NCI-H774 (cell line): ENCODE data around the gene ANKRD33B.
"Not testable (repeated sequence)": the region's sequence is repeated elsewhere in the genome, so short reads cannot be mapped to it uniquely, and the experiment has no call there.

Experiments used
- DNase-seq: peaks from one replicate; lab custom pipeline; 2025; lab: John Stamatoyannopoulos, UW

ANKRD33B gene

GRCh38 chr5:10660720-10661387 lies 97.0 kb downstream of the ANKRD33B start:
- no peak for DNase-seq

DNA sequence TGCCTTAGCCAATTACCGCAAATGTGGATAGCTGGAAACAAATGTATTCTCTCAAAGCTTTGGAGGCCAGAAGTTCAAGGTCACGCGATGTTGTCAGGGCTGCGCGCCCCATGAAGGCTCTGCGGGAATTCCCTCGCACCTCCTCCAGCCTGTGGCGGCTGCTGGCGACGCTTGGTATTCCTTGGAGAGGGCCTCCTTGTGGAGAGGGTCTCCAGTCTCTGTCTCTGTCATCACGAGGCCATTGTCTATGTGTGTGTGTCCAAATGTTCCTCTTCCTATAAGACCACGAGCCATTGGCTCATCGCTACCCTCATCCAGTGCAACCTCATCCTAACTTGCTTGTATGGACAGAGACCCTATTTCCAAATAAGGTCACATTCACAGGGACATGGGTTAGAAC lies 97.5 kb downstream of the ANKRD33B start:
- DNase-seq, result no peak

- DNase-seq, result no peak
Measured at GRCh38 chr5:10662083-10662482, 98.2 kb downstream of the ANKRD33B start.

DNA sequence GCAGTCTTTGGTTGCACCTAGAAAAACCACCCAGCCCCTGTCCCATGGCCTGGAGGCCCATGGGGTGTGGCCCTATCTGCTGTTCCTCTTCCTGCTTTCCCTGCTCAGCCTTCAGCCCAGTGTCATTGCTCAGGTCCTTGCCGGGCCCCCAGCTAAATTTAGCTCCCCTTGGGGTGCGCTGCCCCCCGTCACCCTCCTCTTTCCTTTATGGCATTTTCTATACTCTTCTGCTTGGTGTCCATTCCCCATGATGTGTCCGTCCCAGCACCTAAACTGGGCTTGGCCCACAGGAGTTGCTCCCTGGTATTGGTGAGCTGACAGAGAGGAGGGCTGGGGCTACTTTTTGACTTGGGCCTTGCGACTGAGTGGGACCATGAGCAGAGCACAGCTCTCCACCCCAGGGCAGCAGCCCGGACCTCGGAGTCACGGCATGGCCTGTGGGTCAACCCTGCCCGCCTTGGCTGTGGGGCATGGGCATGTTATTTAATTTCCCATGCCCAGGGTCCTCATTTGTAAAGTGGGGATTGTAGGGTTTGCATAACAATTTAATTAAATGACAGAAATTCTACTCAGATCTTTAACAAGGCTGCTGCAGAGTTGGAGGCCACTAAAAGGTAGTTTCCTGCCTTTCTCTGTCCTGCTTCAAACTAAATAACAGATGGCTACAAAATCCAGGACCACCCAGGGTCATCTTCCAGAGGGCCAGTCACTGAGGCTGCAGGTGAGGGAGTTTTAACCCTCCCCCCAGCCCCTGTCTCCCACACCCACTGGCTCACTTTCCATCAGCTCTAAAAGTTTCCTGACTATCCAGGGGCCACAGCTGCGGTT lies 99.0 kb downstream of the ANKRD33B start:
- DNase-seq, result no peak

- DNase-seq, result no peak
Measured at GRCh38 chr5:10663489-10664179, 99.8 kb downstream of the ANKRD33B start.

GRCh38 chr5:10664180-10664769 lies 100.4 kb downstream of the ANKRD33B start:
- not testable (repeated sequence) for DNase-seq

- DNase-seq, result no peak
Measured at GRCh38 chr5:10665799-10666198, 101.9 kb downstream of the ANKRD33B start.

DNA sequence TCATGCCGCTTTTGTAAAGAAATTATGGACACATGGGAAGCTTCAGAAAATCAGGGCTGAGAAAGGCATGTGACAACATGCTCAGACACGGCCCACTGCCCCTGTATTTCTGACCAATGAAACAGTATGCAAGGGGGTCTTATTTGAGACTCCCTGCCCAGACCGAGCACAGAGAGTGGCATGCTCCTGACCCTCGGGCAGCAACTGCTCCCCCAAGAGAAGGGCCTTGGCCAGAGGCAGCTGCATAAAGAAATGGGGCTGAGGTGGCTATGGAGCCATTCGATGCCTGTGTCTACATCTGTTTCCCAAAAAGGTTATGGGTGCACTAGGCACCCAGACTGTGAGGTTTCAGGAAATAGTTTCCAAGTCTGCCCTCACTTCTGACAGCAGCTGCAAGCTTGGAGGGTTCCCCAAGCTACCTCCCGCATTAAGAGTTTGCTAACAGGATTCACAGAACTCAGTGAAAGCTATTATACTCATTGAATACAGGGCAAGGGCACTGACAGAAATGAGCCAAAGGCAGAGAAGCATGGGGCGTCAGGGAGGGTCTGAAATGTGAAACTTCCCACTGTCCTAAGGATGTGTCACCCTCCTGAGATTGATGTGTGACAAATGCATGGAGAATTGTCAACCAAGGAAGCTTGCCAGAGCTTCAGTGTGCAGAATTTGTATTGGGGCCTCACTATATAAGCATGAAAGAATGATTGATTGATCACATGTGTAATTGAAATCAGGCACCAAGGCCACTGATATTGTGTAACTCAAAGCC lies 102.8 kb downstream of the ANKRD33B start:
- DNase-seq, result no peak

DNA sequence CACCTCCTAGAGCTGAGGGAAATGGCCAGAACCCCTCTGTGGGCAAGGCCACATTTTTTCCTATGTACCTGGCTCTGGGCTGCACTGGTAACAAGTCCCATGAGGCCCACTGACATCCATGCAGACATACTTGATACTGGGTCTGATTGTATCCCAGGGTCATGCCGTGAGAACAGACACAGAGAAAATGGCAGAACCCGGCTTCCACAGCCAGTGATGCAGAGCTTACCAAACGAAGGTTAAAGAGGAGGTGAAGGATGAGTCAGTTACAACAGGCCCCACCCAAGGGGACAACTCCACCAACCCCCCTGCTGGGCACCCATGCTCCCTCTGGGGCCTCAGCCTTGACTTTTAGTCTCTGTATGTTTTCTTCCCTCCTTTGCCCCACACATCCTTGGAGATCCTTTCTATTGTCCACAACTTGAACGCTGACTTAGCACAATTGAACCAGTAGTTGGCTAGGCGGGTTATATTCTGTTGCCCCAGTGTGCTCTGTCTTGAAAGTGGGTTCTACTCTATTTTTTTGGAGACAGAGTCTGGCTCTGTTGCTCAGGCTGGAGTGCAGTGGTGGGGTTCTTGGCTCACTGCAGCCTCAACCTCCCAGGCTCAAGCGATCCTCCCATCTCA lies 103.7 kb downstream of the ANKRD33B start:
- no peak for DNase-seq

- DNase-seq, result no peak
Measured at GRCh38 chr5:10668697-10669096, 104.8 kb downstream of the ANKRD33B start.

GRCh38 chr5:10669983-10670382 lies 106.1 kb downstream of the ANKRD33B start:
- DNase-seq, result no peak

- no peak for DNase-seq
Measured at GRCh38 chr5:10671041-10672008, 107.5 kb downstream of the ANKRD33B start.

- no peak for DNase-seq
Measured at GRCh38 chr5:10672146-10673016, 108.5 kb downstream of the ANKRD33B start.

DNA sequence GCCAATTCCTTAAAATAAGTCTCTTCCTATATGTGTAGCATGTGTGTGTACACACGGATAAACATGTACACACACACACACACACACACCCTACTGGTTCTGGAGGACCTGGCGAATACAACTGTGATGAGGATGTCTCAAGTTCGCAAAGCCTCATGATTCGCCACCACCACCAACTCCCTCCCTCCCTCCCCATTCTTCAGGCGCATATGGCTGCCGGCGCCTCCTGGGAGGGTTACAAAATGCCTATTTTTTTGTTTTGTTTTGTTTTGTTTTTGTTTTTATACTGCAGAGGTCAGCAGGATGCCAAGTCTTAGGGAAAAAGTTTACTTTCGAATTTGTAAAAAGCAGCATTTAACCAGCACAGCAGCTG lies 109.1 kb downstream of the ANKRD33B start:
- DNase-seq, result no peak

GRCh38 chr5:10673407-10673806 lies 109.5 kb downstream of the ANKRD33B start:
- DNase-seq, result no peak

DNA sequence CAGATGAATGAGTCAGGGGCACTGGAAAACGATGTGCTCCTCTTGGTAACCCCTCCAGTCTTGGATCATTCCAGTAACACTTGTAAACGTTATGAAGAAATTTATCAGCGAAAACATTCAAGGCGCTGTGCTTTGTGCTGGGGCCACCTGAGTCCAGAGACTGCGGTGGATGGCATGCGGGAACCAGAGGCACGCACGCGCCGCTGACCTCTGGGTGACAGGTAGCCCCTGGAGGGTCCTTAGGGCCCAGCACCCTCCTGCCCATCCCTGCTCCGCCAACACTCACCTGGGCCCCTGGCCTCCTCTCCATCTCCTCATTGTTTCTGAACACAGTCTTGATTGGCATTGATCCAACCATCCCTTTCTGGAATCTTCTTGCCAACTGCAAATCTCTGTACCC lies 110.2 kb downstream of the ANKRD33B start:
- no peak for DNase-seq

GRCh38 chr5:10674582-10674981 lies 110.7 kb downstream of the ANKRD33B start:
- no peak for DNase-seq

GRCh38 chr5:10675177-10675700 lies 111.4 kb downstream of the ANKRD33B start:
- no peak for DNase-seq

GRCh38 chr5:10676224-10676623 lies 112.4 kb downstream of the ANKRD33B start:
- DNase-seq, result no peak
